Activated CD8-positive, alpha-beta T cell treated with anti-CD3 and anti-CD28 coated beads, Interleukin-2, amount 10 ng/mL, durations not matched to agents 7 days and 5 days (primary cell): ENCODE data around the gene FARP1. TPM values are rescaled to one million over a fixed set of nuclear protein-coding genes. Genes with fewer than 3 reads are reported as not detected.

Experiments used
- ATAC-seq: fragments of 150-1000 bp; cut with Tn5 transposase; one replicate; pipeline ENCODE4 v1.10.0; 2021; ENCODE audit warnings: moderate library complexity
- CTCF ChIA-PET: fragments of 350-600 bp; sonication (Branson Sonifier 250); formaldehyde crosslinking; loops from one replicate; lab custom pipeline; 2021; ENCODE audit warnings: antibody characterized with exemption; lab: Charles Lee
- POLR2A ChIA-PET: fragments of 350-600 bp; sonication (Branson Sonifier 250); formaldehyde crosslinking; loops from one replicate; lab custom pipeline; 2021; ENCODE audit warnings: antibody characterized with exemption; lab: Charles Lee
- DNase-seq: peaks from one replicate; pipeline ENCODE4 v3.0.0-alpha.2; 2020
- H3K27ac Mint-ChIP-seq: one replicate; pipeline ENCODE4 v1.8.0; 2021; ENCODE audit warnings: mild to moderate bottlenecking, mixed read lengths
- H3K27me3 Mint-ChIP-seq: one replicate; pipeline ENCODE4 v1.8.0; 2021; ENCODE audit warnings: low read depth, mixed read lengths
- H3K36me3 Mint-ChIP-seq: one replicate; pipeline ENCODE4 v1.8.0; 2021; ENCODE audit warnings: low read depth, mixed read lengths
- H3K4me1 Mint-ChIP-seq: one replicate; pipeline ENCODE4 v1.8.0; 2021; ENCODE audit warnings: low read depth, mixed read lengths
- H3K4me3 Mint-ChIP-seq: one replicate; pipeline ENCODE4 v1.8.0; 2021; ENCODE audit warnings: mild to moderate bottlenecking, mixed read lengths
- H3K9me3 Mint-ChIP-seq: one replicate; pipeline ENCODE4 v1.8.0; 2022; ENCODE audit warnings: mixed read lengths; ENCODE audit not compliant: insufficient read depth
- total RNA-seq, 2 experiments: library from RNA; stranded (reverse); gene quantifications; one replicate each; pipeline ENCODE4 v1.2.3, GENCODE V29; 2021

The FARP1 gene
- total RNA-seq, 2 experiments from 2014 or later, result 1.1 to 1.2 TPM

DNA sequence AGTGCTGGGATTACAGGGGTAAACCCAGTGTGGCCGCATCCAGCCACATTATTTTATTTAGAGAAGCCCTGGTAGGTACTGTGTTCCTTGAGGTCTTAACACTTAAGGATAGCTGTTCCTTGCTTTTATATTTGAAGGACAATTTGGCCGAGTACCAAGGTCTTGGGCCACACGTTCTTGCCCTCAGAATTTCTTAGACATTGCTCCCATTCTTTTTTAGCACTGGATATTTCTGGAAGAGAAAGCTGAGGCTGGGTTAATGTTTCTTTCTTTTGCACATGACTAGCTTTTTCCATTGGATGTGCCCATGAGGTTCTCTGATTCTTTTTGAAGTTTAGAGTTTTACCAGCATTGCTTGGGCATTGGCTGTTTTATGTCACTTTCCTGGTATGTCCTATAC is 39.7 kb downstream of the FARP1 start:
- H3K27me3 Mint-ChIP-seq, result no peaks in the 10 kb centered on the region
- H3K4me3 Mint-ChIP-seq, result no peak overlapping the region
- no peaks in the 10 kb centered on the region for H3K9me3 Mint-ChIP-seq
- no peaks in the 10 kb centered on the region for H3K4me1 Mint-ChIP-seq
- ATAC-seq (no peak), DNase-seq (no peak)
- H3K27ac Mint-ChIP-seq, result no peak overlapping the region
- ChIA-PET POLR2A (no interaction called here), CTCF (no interaction called here)
- H3K36me3 Mint-ChIP-seq, result no peaks in the 10 kb centered on the region

DNA sequence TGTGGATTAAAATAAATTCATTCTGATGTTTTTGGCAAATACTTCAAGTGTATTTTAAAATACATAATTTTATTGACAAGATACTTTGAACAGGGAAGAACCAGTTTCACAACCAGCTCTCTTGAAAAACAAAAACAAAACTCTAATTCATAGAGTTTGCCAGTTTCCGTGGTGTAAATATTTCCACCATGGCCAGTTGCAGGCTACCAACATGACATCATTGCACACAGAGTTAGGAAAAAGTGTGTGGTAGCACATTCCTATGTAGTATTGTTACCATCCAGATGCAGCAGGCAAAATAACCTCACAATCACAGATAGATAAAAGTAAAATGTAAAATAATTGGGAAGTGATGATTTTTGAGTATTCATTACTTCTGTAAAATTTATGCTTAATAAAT is 41.9 kb downstream of the FARP1 start:
- no peak overlapping the region for H3K27ac Mint-ChIP-seq

GRCh38 chr13:98187155-98187964 is 44.5 kb downstream of the FARP1 start:
- no peaks in the 10 kb centered on the region for H3K4me1 Mint-ChIP-seq
- no peaks in the 10 kb centered on the region for H3K9me3 Mint-ChIP-seq
- ChIA-PET POLR2A (no interaction called here), CTCF (no interaction called here)
- ATAC-seq (no peak), DNase-seq (no peak)
- H3K4me3 Mint-ChIP-seq, result no peak overlapping the region
- no peaks in the 10 kb centered on the region for H3K27me3 Mint-ChIP-seq
- H3K27ac Mint-ChIP-seq, result no peak overlapping the region
- H3K36me3 Mint-ChIP-seq, result no peaks in the 10 kb centered on the region

More for the DNA sequence above, 41.9 kb downstream of the FARP1 start:
- Mint-ChIP-seq H3K36me3 (no peaks in the 10 kb centered on the region), H3K9me3 (no peaks in the 10 kb centered on the region), H3K4me3 (no peak overlapping the region), H3K4me1 (no peaks in the 10 kb centered on the region), H3K27me3 (no peaks in the 10 kb centered on the region)
- no peak for ATAC-seq
- POLR2A ChIA-PET, result no interaction called here
- CTCF ChIA-PET, result no interaction called here
- no peak for DNase-seq

- H3K27ac Mint-ChIP-seq, result no peak overlapping the region
- H3K9me3 Mint-ChIP-seq, result no peaks in the 10 kb centered on the region
- H3K4me3 Mint-ChIP-seq, result no peak overlapping the region
- CTCF ChIA-PET, result no interaction called here
- DNase-seq (no peak), ATAC-seq (no peak)
- no peaks in the 10 kb centered on the region for H3K36me3 Mint-ChIP-seq
- no peaks in the 10 kb centered on the region for H3K4me1 Mint-ChIP-seq
- POLR2A ChIA-PET, result no interaction called here
- H3K27me3 Mint-ChIP-seq, result no peaks in the 10 kb centered on the region
These were observed 45.0 kb downstream of the FARP1 start for GRCh38 chr13:98187965-98188261.

DNA sequence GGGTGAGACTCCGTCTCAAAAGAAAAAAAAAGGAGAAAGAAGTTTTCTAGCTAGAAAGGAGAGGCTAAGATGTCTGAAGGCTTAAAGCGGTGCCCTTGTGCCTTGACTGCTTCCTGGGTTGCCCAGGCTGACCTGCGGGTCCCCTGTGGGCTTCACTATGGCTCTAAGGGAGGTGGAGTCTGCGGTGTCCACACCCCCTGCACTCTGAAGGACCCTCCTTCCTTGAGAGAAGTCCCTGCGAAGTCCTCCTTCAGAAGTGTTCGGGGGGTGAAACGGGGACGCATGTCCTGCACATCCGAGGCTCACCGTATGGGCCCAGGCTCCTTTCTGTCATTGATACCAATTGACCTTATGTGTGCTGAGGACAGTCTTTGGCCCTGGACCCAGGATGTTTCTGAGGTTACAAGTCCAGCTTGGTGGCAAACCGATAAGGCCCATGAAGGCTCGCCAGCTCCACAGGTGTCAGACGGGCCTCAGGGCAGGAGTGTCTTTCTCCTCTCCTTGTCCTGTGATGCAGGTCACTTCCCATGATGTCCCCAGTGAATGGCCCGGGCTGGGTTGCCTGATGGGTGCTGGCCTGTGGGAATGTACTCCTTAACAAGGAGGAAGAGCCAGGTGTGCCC is 45.8 kb downstream of the FARP1 start:
- no peak overlapping the region for H3K27ac Mint-ChIP-seq
- CTCF ChIA-PET, result interaction anchor here (0.5 kb wide), 1 partner anchor 327 kb away, joined by 3 read pairs; no protein-coding TSS in a partner anchor
- POLR2A ChIA-PET, result no interaction called here
- ATAC-seq (no peak), DNase-seq (no peak)
- H3K4me1 Mint-ChIP-seq, result no peaks in the 10 kb centered on the region
- H3K9me3 Mint-ChIP-seq, result no peaks in the 10 kb centered on the region
- H3K27me3 Mint-ChIP-seq, result no peaks in the 10 kb centered on the region
- no peaks in the 10 kb centered on the region for H3K36me3 Mint-ChIP-seq
- no peak overlapping the region for H3K4me3 Mint-ChIP-seq

- CTCF ChIA-PET, result no interaction called here
- H3K36me3 Mint-ChIP-seq, result no peaks in the 10 kb centered on the region
- ATAC-seq (no peak), DNase-seq (no peak)
- H3K27ac Mint-ChIP-seq, result no peak overlapping the region
- H3K9me3 Mint-ChIP-seq, result no peaks in the 10 kb centered on the region
- no peaks in the 10 kb centered on the region for H3K27me3 Mint-ChIP-seq
- POLR2A ChIA-PET, result no interaction called here
- no peaks in the 10 kb centered on the region for H3K4me1 Mint-ChIP-seq
- H3K4me3 Mint-ChIP-seq, result no peak overlapping the region
These were observed 47.1 kb downstream of the FARP1 start for GRCh38 chr13:98189841-98190505.

DNA sequence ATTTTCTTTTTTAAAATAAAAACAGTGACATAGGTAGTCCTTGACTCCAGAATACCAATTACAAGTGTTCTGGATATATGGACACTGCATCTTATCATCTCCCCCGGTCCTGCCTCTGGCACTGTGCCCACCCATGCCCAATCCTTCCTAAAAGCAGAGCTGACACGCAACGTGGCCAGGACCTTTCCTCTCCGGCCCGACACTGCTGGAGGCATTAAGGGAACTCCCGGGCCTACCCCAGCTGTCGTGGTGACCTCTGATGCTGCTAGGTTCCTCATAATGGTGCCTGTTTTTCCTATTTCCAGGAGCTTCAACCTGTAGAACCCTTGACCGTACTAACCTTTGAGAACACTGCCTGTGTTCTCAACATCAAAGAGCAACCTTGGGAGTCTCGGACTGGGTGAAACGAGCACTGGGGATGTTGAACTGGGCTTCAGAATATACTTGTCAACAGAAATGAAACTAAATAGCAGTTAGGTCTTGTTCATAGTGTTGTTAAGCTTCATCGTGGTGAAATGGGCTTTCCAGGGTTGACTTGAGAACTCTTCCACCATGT is 48.1 kb downstream of the FARP1 start:
- Mint-ChIP-seq H3K9me3 (no peaks in the 10 kb centered on the region), H3K4me1 (no peaks in the 10 kb centered on the region), H3K27ac (no peak overlapping the region), H3K27me3 (no peaks in the 10 kb centered on the region), H3K36me3 (no peaks in the 10 kb centered on the region), H3K4me3 (no peak overlapping the region)
- DNase-seq (no peak), ATAC-seq (no peak)
- CTCF ChIA-PET, result no interaction called here
- POLR2A ChIA-PET, result no interaction called here

- ATAC-seq, result no peak
- no peaks in the 10 kb centered on the region for H3K36me3 Mint-ChIP-seq
- CTCF ChIA-PET, result no interaction called here
These were observed 49.1 kb downstream of the FARP1 start for GRCh38 chr13:98192008-98192407.

GRCh38 chr13:98195054-98195791 is 52.3 kb downstream of the FARP1 start:
- Mint-ChIP-seq H3K27me3 (no peaks in the 10 kb centered on the region), H3K9me3 (no peaks in the 10 kb centered on the region), H3K36me3 (no peaks in the 10 kb centered on the region), H3K4me1 (no peaks in the 10 kb centered on the region), H3K27ac (no peak overlapping the region), H3K4me3 (no peak overlapping the region)
- DNase-seq (no peak), ATAC-seq (no peak)
- POLR2A ChIA-PET, result no interaction called here
- CTCF ChIA-PET, result no interaction called here

More at GRCh38 chr13:98192008-98192407, 49.1 kb downstream of the FARP1 start:
- H3K27ac Mint-ChIP-seq, result no peak overlapping the region
- no peak for DNase-seq
- no peaks in the 10 kb centered on the region for H3K9me3 Mint-ChIP-seq
- POLR2A ChIA-PET, result no interaction called here
- no peaks in the 10 kb centered on the region for H3K4me1 Mint-ChIP-seq
- no peak overlapping the region for H3K4me3 Mint-ChIP-seq
- H3K27me3 Mint-ChIP-seq, result no peaks in the 10 kb centered on the region

GRCh38 chr13:98198683-98199082 is 55.8 kb downstream of the FARP1 start:
- H3K27me3 Mint-ChIP-seq, result no peaks in the 10 kb centered on the region
- H3K9me3 Mint-ChIP-seq, result no peaks in the 10 kb centered on the region
- H3K36me3 Mint-ChIP-seq, result no peaks in the 10 kb centered on the region
- no peak for ATAC-seq
- POLR2A ChIA-PET, result no interaction called here
- H3K4me1 Mint-ChIP-seq, result no peaks in the 10 kb centered on the region
- no peak overlapping the region for H3K27ac Mint-ChIP-seq
- CTCF ChIA-PET, result no interaction called here
- H3K4me3 Mint-ChIP-seq, result no peak overlapping the region
- DNase-seq, result no peak

DNA sequence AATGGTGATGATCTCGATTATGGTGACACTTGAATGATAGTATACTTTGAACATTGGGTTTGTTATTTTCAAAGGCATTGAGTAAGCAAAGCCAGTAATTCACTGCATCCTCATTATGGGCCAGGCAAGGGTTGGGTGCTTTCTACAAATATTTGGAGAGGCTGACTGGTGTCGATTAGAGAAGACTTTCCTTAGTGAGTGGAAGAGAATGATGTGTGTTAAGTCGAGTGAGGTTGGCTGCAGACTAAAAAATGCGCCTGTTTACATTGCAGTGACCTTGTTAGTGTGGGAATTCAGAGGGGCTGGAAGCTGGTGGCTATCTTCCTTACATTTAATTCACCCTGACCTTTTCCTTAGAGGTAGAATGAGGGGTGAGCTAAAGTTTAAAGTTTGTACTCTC is 56.6 kb downstream of the FARP1 start:
- Mint-ChIP-seq H3K9me3 (no peaks in the 10 kb centered on the region), H3K27me3 (no peaks in the 10 kb centered on the region), H3K4me1 (no peaks in the 10 kb centered on the region), H3K27ac (no peak overlapping the region), H3K4me3 (no peak overlapping the region), H3K36me3 (no peaks in the 10 kb centered on the region)
- ChIA-PET POLR2A (no interaction called here), CTCF (no interaction called here)
- ATAC-seq (no peak), DNase-seq (no peak)
